Right hindlimb (tissue), 1 donor: ENCODE measurements around the gene NOVA2.
A peak's percentile ranks its signal among the peaks of the same experiment; 100 is the strongest.

ENCODE experiments used
- DNase-seq: peaks from one replicate; pipeline ENCODE4 v3.0.0-alpha.2; 2018

The NOVA2 gene

GRCh38 chr19:45973553-45974338, at the start of gene NOVA2:
Gene NOVA2 (minus strand): TSS chr19:45973865. CDS start chr19:45973351, 514 bp downstream.
- peak; percentile 62 for DNase-seq

- no peak for DNase-seq
Measured at GRCh38 chr19:46023311-46023779, 49.7 kb upstream of the NOVA2 start.

- DNase-seq, result no peak
Measured at GRCh38 chr19:46022431-46023310, 49.0 kb upstream of the NOVA2 start, which contains the start of gene PGLYRP1. Gene PGLYRP1 (minus strand): TSS chr19:46023053. CDS start chr19:46023021, 32 bp downstream.

- no peak for DNase-seq
Measured at GRCh38 chr19:46022061-46022430, 48.4 kb upstream of the NOVA2 start.

- no peak for DNase-seq
Measured at GRCh38 chr19:46021531-46022041, 47.9 kb upstream of the NOVA2 start.

GRCh38 chr19:46020819-46021125, 47.1 kb upstream of the NOVA2 start:
- DNase-seq, result no peak

- no peak for DNase-seq
Measured at GRCh38 chr19:46019270-46019669, 45.6 kb upstream of the NOVA2 start.

GRCh38 chr19:46018729-46019251, 45.1 kb upstream of the NOVA2 start:
- no peak for DNase-seq

- no peak for DNase-seq
Measured at GRCh38 chr19:46017874-46018675, 44.4 kb upstream of the NOVA2 start.

- DNase-seq, result no peak
Measured at GRCh38 chr19:46017095-46017429, 43.4 kb upstream of the NOVA2 start.

GRCh38 chr19:46016426-46017094, 42.9 kb upstream of the NOVA2 start:
- DNase-seq, result peak; percentile 89

GRCh38 chr19:46015687-46016425, 42.2 kb upstream of the NOVA2 start:
- no peak for DNase-seq

- DNase-seq, result peak; percentile 53
Measured at GRCh38 chr19:46014941-46015686, 41.4 kb upstream of the NOVA2 start.

GRCh38 chr19:46014534-46014933, 40.9 kb upstream of the NOVA2 start:
- no peak for DNase-seq

- peak; percentile 64 for DNase-seq
Measured at GRCh38 chr19:46009530-46010510, 36.2 kb upstream of the NOVA2 start.

- DNase-seq, result no peak
Measured at GRCh38 chr19:46006411-46006810, 32.7 kb upstream of the NOVA2 start.

- no peak for DNase-seq
Measured at GRCh38 chr19:46002678-46003275, 29.1 kb upstream of the NOVA2 start.

- DNase-seq, result peak; percentile 44
Measured at GRCh38 chr19:46000491-46001246, 27.0 kb upstream of the NOVA2 start.
